Parathyroid adenoma (tissue), 2 donors: ENCODE data around the gene NCBP2L.

Source experiments
- H2AFZ ChIP-seq: fragments of 300-600 bp; sonication (generic); one replicate; pipeline ENCODE4 v1.7.0; 2017; ENCODE audit warnings: antibody characterized with exemption, mild to moderate bottlenecking
- H3K27ac ChIP-seq: fragments of 300-600 bp; sonication (generic); one replicate; pipeline ENCODE4 v1.7.0; 2017
- H3K27me3 ChIP-seq: fragments of 300-600 bp; sonication (generic); one replicate; pipeline ENCODE4 v1.7.0; 2017; ENCODE audit warnings: low read length; ENCODE audit not compliant: control insufficient read depth, insufficient read depth
- H3K36me3 ChIP-seq: fragments of 300-600 bp; sonication (generic); one replicate; pipeline ENCODE4 v1.7.0; 2017; ENCODE audit warnings: low read length; ENCODE audit not compliant: control insufficient read depth, insufficient read depth
- H3K4me1 ChIP-seq: fragments of 300-600 bp; sonication (generic); one replicate; pipeline ENCODE4 v1.7.0; 2017; ENCODE audit warnings: control low read depth
- H3K4me2 ChIP-seq: fragments of 300-600 bp; sonication (generic); one replicate; pipeline ENCODE4 v1.7.0; 2017; ENCODE audit warnings: low read length
- H3K4me3 ChIP-seq: fragments of 300-600 bp; sonication (generic); one replicate; pipeline ENCODE4 v1.7.0; 2017; ENCODE audit warnings: low read depth, low read length
- H3K79me2 ChIP-seq: fragments of 300-600 bp; sonication (generic); one replicate; pipeline ENCODE4 v1.7.0; 2017; ENCODE audit warnings: control low read depth
- H3K9ac ChIP-seq: fragments of 300-600 bp; sonication (generic); one replicate; pipeline ENCODE4 v1.7.0; 2017; ENCODE audit warnings: mild to moderate bottlenecking
- H3K9me3 ChIP-seq: fragments of 300-600 bp; sonication (generic); one replicate; pipeline ENCODE4 v1.7.0; 2017; ENCODE audit warnings: low read length; ENCODE audit not compliant: control insufficient read depth
- TF ChIP-seq, protein P1 (sequence below): fragments of 300-600 bp; sonication (generic); IDR thresholded peaks from one replicate; pipeline ENCODE4 v1.7.0; 2017; ENCODE audit warnings: antibody characterized with exemption, mild to moderate bottlenecking
- donor health status: primary hyperparathyroidism.

The NCBP2L gene

DNA sequence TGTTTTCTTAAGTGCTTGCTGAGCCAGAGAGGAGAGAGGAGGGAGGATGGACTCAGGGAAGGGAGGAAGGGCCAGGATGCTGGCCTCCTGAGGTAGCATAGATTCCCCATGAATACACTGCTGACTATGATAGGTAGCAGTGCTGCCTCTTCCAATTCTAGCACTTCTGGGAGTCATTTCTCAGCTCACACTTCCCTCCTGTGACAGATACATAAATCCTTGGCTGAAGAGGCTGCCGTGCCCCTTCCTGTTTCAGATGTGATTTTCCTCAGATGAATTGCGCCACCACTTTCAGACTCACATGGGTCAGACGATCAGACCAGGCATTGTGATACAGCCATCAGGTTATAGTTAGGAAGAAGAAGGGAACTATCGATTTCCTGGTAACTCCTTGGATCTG lies 24.3 kb upstream of the NCBP2L start:
- Histone ChIP-seq H3K9me3 (no peaks in the 10 kb centered on the region), H2AFZ (no peak overlapping the region), H3K27ac (peak overlapping the region; percentile 93), H3K36me3 (no peaks in the 10 kb centered on the region), H3K4me1 (peaks cover 35% of the 10 kb centered on the region), H3K9ac (no peak overlapping the region), H3K79me2 (no peaks in the 10 kb centered on the region), H3K27me3 (no peaks in the 10 kb centered on the region), H3K4me3 (no peak overlapping the region), H3K4me2 (no peak overlapping the region)
- TF ChIP-seq, protein P1, sequence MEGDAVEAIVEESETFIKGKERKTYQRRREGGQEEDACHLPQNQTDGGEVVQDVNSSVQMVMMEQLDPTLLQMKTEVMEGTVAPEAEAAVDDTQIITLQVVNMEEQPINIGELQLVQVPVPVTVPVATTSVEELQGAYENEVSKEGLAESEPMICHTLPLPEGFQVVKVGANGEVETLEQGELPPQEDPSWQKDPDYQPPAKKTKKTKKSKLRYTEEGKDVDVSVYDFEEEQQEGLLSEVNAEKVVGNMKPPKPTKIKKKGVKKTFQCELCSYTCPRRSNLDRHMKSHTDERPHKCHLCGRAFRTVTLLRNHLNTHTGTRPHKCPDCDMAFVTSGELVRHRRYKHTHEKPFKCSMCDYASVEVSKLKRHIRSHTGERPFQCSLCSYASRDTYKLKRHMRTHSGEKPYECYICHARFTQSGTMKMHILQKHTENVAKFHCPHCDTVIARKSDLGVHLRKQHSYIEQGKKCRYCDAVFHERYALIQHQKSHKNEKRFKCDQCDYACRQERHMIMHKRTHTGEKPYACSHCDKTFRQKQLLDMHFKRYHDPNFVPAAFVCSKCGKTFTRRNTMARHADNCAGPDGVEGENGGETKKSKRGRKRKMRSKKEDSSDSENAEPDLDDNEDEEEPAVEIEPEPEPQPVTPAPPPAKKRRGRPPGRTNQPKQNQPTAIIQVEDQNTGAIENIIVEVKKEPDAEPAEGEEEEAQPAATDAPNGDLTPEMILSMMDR, result no peak

DNA sequence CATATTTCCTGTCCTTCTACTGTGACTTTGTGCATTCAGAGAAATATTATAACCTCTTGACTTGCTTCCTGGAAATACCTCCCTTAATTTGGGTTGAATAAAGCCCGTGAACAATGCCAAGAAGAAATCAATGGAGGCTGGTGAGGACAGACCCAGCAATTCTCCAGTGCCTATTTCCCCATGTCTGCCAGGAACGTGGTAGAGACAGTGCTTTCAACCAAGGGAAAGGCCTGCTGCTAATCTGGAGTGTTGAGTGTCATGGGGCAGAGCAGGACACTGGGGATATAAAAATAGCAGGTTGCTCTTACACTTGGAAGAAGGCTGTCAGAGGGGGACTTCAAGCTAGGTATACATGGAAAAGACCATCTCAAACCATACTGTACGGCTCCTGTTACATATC lies 21.8 kb upstream of the NCBP2L start:
- Histone ChIP-seq H3K27ac (peak overlapping the region; percentile 19), H3K4me1 (peaks cover 25% of the 10 kb centered on the region), H2AFZ (no peak overlapping the region), H3K79me2 (peaks cover 3% of the 10 kb centered on the region), H3K4me2 (no peak overlapping the region), H3K9ac (no peak overlapping the region), H3K36me3 (no peaks in the 10 kb centered on the region), H3K9me3 (no peaks in the 10 kb centered on the region), H3K4me3 (no peak overlapping the region), H3K27me3 (no peaks in the 10 kb centered on the region)
- TF ChIP-seq, protein P1, result no peak

DNA sequence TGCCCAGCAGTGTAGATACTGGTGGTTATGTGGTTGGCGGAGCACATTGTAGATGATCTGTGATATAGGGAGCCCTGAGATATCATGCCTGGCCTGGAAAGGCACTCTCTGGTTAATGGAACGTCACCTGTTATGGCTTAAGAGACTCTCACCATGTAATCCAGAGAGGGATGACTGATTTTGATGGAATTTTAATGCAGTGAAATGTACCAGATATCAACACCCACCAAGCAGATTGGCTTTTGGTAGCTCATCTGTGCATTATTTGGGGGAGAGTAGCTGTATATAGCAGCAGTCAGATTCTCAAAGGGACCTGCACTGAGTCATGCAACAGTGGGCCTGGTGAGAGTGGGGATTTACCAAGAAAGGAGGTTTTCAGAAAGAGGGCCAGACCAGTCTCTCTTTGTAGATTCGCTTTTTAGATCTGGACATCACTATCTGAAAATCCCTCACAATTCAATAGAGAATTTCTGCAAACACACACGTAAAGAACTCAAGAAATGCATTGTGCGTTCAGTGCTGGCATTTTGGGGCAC lies 19.2 kb upstream of the NCBP2L start:
- TF ChIP-seq, protein P1, result no peak
- H3K36me3 ChIP-seq, result no peaks in the 10 kb centered on the region
- no peaks in the 10 kb centered on the region for H3K27me3 ChIP-seq
- peaks cover 3% of the 10 kb centered on the region for H3K4me1 ChIP-seq
- peaks cover 3% of the 10 kb centered on the region for H3K79me2 ChIP-seq
- no peak overlapping the region for H3K4me3 ChIP-seq
- no peak overlapping the region for H2AFZ ChIP-seq
- H3K4me2 ChIP-seq, result no peak overlapping the region
- H3K9me3 ChIP-seq, result no peaks in the 10 kb centered on the region
- no peak overlapping the region for H3K9ac ChIP-seq
- H3K27ac ChIP-seq, result no peak overlapping the region

DNA sequence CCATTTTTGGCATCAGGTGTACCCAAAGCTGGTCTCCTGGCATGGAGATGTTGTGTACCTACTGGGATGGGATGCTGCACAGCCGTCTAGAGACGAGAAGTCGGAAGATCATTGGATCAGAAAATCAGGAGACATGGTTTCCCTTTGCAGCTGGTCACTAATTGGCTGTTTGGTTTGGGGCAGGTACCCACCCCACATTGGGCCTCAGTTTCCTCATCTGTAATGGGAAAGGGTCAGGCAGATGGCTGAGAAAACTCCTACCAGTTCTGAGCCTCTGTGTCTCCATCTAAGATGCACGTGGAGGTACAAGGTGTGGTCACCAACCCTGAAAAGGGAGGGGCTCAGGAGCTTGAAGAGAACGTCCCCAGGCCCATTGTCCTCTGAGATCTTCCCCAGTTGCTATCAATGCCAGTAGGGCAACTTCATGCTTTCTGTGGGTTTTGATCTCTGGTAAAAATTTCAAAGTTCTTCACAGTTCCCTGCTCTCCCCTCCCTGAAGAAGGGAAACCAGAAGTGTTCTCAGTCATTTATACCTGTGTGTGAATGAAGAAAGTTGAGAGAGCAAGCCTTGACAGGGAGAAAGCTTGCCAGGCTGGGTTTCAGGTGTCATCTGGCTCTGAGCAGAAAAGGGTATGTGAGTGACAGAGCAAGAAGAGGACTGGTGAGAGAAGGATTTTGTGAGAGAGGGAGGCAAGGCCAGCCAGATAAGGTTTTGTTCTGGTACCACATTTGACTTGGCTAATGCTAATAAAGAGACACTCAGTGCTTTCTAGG lies 17.0 kb upstream of the NCBP2L start:
- no peaks in the 10 kb centered on the region for H3K36me3 ChIP-seq

More for the DNA sequence above, 17.0 kb upstream of the NCBP2L start:
- Histone ChIP-seq H3K4me2 (no peak overlapping the region), H3K4me3 (no peak overlapping the region), H3K4me1 (peaks cover 3% of the 10 kb centered on the region), H3K9me3 (no peaks in the 10 kb centered on the region), H3K79me2 (peaks cover 3% of the 10 kb centered on the region), H3K27me3 (no peaks in the 10 kb centered on the region), H3K9ac (no peak overlapping the region), H2AFZ (no peak overlapping the region), H3K27ac (no peak overlapping the region)
- TF ChIP-seq, protein P1, result no peak
